SH-SY5Y (cell line): ENCODE data around the gene TNFRSF8.

Experiments used
- GATA2 ChIP-seq: IDR thresholded peaks from 2 replicates; pipeline ENCODE4 v1.6.1; 2011; ENCODE audit warnings: mild to moderate bottlenecking, low read depth, low read length
- GATA3 ChIP-seq: IDR thresholded peaks from 2 replicates; pipeline ENCODE4 v1.6.1; 2011; ENCODE audit warnings: low read depth, mild to moderate bottlenecking, low read length, moderate library complexity

DNA sequence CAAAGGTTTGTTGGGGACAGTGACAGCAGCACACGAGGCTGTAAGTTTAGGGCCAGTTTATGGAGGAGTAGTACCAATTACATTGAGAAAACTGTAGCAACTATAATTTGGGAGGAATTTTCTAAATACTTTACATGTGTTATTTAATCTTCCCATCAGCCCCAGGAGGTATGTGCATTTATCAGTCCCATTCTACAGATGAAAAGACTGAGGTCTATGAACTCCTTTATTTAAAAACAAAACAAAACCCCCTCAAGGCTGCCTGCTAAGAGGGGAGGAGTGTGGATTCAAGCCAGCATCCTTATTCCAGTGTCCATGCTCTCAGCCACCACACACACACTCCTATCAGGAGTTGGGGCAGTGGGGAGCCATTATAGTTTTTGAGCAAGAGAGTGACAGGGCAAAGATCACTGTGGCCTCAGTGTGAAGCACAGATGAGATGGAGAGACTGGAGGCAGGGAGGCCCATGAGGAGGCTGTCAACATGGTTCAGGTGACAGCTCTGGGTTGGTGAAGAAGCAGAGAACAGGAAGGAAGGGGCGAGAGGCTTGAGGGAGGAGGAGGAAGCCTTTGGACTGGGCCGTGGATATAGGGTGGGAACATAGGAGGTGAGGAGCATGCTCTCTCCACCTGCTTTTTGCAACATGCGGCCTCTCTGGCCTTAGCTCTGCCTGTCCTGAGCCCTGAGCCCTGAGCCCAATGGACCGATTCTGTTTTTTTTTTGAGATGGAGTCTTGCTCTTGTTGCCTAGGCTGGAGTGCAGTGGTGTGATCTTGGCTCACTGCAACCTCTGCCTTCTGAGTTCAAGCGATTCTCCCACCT, 113.4 kb downstream of the TNFRSF8 start:
- TF ChIP-seq GATA2 = no peak
- TF ChIP-seq GATA3 = no peak
